GM18909 (cell line): Measurements from ENCODE around the gene ANKFY1.

Experiments
- ATAC-seq: cut with Tn5 transposase; IDR thresholded peaks from one replicate; pipeline ENCODE4 v1.9.1; 2021; ENCODE audit warnings: mild to moderate bottlenecking; ENCODE audit not compliant: unreplicated experiment, poor library complexity

ANKFY1 gene

GRCh38 chr17:4263282-4264215, at the start of gene ANKFY1:
ANKFY1 (minus strand) TSS chr17:4263979; CDS start chr17:4263941, 38 bp downstream.
- peak; percentile 90 for ATAC-seq

DNA sequence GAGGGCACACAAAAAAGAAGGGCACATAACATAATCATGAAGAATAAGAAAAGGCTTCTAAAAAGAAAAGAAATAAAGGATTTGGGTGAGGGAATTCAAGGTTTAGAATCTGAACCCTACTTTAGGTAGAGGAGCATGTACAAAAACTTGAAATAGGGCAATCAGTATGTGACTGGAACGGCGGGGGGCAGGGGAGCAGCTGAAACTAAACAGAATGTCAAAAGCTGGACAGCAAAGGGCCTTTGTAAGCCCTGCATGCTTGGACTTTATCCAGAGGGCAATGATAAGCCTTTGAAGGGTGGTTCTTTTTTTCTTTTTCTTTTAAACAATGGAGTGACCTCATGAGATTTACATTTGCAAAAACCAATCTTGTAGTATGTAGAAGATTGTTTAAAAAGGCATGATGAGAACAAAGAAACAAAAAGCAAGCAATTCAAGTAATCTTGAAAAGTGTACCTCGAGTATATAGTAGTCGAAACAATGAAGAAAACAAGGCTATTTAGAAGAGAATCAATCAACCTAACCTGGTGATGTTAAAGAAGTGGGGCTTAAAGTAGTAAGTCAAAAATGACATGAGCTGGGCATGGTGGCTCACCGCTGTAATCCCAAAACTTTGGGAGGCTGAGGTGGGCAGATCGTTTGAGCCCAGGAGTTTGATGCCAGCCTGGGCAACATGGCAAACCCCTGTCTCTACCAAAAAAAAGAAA, 46.7 kb upstream of the ANKFY1 start:
- ATAC-seq = no peak

DNA sequence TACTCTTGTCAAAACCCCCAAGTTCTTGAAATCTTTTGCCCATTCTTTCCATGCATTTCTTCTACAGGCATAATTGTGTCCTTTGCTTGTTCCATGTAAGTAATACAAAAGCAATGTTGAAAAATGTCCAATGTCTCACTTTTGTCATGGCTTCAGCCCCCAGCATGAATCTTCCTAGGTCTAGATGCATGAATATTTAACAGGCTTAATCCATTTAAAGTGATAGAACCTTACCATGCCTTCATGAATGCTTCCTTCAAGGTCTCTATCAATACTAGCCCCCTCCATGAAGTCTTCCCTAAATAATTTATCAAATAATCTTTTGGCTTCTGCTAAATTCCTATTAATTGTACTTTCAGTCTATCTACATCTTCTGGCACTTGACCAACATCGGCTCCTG, 46.1 kb upstream of the ANKFY1 start:
- no peak for ATAC-seq

DNA sequence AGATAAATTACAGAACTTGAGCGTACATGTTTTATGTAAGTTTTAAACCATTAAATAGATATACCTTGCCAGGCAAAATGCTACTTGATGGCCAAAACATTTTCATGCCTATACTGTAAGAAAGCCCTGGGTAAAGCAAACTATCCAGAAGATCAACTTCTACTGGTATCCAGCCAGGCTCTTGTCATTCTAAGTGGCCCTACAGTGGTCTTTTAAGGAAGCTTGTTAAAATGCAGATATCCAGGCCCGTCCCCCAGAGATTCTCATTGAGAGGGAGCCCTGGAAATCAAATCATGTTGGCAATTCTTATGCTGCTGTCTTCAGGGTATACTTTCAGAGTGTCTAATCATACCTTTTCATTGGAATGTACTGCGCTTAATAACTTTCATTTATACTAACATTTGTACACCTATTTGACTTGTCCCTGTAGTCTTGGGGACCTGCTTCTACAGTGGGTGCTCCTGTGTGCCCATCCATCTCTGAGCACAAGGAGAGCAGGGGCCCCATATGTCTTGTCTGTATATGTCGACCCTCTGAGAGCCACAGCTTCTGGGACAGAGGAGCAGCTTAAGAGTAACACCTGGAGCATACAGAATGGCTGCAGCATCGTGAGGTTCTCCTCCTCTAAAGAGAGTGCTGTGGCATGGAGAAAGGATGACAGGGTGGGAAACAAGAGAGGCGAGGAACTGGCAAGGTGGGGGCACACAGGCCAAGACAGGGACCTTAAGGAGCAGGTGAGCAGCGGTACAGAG, 43.6 kb upstream of the ANKFY1 start:
- no peak for ATAC-seq

GRCh38 chr17:4305224-4305623, 41.4 kb upstream of the ANKFY1 start:
- no peak for ATAC-seq

- no peak for ATAC-seq
Observed at GRCh38 chr17:4304417-4305027, 40.7 kb upstream of the ANKFY1 start.

DNA sequence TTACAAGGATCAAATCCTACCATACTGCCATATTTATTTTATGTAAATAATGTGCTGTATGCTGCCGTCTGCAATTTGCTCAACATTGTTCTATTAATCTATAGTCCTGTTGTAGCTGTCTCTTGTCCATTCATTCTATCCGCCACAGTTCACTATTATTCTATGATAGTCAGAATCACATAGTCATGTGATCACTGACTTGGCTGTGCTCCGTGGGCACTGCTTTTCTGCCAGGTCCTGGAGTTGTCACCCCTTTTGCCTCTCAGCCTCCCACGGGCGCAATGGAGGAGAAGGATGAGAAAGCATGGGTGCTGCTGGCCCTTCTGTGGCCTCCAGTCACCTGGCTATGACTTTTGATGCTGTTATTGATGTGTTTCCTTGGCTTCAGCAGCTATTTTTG, 37.3 kb upstream of the ANKFY1 start:
- ATAC-seq = no peak

DNA sequence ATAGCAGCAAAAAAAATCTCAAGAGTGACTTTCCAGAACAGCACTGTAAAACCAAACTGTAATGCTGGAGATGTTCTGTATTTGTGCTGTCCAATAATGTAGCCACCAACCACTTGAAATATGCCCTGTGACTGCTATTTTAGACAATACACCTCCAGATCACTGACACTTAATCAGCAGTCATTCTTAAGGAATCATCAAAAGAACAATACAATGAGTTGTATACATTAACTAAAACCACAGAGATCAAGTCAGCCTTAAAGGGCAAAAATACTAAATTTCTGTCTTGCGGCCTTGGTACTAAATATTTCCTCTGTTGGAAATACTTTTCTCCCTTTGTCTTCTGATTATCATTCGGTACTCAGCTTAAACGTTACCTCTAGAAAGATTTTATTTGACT, 33.6 kb upstream of the ANKFY1 start:
- ATAC-seq = no peak

- ATAC-seq = no peak
Observed at GRCh38 chr17:4295686-4296085, 31.9 kb upstream of the ANKFY1 start.

DNA sequence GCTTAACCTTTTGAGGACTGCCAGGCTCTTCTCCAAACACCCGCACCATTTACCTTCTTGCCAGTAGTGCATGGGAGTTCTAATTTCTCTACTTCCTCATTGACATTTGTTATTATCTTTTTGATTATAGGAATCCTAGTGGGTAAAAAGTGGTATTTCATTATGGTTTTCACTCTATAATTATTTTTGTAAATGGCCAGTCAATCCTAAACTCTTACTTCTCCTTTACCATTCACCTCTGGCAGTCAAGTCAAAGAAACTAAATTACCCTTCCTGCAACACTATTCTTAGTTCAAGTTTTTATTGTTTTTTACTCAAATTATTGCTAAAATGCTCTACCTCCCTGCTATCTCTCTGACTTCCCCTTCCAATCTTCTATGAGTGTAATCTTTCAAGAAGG, 29.8 kb upstream of the ANKFY1 start:
- ATAC-seq = no peak

- no peak for ATAC-seq
Observed at GRCh38 chr17:4287710-4288109, 23.9 kb upstream of the ANKFY1 start.

- ATAC-seq = no peak
Observed at GRCh38 chr17:4276514-4276913, 12.7 kb upstream of the ANKFY1 start.

- no peak for ATAC-seq
Observed at GRCh38 chr17:4272972-4273368, 9.2 kb upstream of the ANKFY1 start.

- ATAC-seq = no peak
Observed at GRCh38 chr17:4272213-4272971, 8.6 kb upstream of the ANKFY1 start.

DNA sequence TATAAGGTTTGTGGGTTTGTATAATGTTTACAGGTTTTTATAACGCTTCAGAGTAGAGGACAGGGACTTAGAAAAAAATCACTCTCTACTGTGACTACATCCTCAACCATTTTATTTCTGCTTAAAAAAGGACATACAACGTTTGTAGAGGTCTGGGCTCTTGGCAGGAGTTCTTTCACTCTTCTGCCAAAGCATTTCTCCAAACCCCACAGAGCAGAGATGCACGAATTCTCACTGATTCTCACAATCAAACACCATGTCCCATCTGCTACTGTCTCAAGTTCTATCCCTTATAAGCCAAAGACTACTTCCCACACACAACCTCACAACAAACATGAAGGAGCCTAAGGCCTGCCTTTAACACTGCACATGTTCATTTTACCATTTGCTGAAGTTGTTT, 7.0 kb upstream of the ANKFY1 start:
- ATAC-seq = no peak

- ATAC-seq = no peak
Observed at GRCh38 chr17:4269915-4270314, 6.1 kb upstream of the ANKFY1 start.

- no peak for ATAC-seq
Observed at GRCh38 chr17:4267402-4267801, 3.6 kb upstream of the ANKFY1 start.

DNA sequence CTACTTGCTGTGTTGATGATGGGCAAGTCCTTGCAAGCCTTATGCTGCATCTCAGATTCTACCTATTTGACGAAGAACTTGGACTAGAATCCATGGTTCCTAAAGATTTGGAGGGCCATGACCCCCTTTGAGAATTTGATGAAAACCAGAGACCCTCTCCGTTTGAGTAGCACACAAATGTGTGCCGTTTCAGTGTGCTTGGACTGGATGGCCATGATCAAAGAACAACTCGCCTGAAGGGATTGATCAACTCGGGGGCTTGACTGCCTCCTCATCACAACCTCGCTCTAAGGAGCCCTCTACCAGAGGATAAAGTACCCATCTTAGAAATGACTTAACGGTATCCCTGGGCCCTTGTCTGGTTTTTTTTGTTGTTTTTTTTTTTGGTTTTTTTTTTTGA, 2.8 kb upstream of the ANKFY1 start:
- ATAC-seq = no peak

- no peak for ATAC-seq
Observed at GRCh38 chr17:4262703-4263102, 1.1 kb downstream of the ANKFY1 start.

DNA sequence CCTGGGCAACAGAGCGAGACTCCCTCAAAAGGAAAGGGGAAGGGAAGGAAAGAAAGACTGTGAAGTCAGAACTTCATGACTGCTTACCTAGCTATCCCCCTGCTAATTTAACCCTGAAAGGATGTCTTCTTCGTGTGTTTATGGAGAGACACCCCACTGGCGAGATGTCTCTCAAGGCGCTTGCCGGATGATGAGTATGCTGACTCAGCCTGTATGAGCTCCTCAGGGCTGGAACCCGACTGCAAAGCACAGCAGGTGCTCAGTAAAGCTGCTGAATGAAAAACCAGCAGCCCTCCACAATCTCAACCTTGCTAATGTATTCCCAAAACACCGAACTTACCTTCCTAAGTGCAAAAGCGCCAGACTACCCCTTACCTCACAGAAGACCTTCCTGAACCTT, 2.3 kb downstream of the ANKFY1 start:
- no peak for ATAC-seq
